ENCODE results near the gene PXN.

DNA sequence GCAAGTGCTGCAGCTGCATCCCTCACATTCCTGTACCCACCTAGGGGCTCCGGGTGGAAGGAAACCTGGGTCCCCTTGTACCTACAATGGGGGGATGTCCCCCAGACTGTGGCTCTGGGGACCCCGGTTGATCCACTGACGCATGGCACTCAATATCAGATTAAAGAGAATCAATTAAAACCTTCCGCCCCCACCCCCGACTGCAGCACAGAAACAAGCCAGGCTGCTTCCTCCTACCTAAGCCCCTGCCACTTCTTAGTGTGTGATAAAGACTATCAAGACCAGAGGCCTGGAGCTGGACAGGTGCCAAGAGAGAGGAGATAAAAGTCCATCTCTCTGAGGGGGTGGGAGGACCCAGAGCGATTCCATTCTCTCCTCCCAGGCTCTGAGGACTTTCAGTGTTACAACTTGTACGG lies 36.5 kb downstream of the PXN start:
- TF ChIP-seq, protein P1, sequence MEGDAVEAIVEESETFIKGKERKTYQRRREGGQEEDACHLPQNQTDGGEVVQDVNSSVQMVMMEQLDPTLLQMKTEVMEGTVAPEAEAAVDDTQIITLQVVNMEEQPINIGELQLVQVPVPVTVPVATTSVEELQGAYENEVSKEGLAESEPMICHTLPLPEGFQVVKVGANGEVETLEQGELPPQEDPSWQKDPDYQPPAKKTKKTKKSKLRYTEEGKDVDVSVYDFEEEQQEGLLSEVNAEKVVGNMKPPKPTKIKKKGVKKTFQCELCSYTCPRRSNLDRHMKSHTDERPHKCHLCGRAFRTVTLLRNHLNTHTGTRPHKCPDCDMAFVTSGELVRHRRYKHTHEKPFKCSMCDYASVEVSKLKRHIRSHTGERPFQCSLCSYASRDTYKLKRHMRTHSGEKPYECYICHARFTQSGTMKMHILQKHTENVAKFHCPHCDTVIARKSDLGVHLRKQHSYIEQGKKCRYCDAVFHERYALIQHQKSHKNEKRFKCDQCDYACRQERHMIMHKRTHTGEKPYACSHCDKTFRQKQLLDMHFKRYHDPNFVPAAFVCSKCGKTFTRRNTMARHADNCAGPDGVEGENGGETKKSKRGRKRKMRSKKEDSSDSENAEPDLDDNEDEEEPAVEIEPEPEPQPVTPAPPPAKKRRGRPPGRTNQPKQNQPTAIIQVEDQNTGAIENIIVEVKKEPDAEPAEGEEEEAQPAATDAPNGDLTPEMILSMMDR (IDR thresholded peaks at IDR 0.05): no peak
- TF ChIP-seq POLR2A (IDR thresholded peaks at IDR 0.05): no peak
